DOHH2 (cell line): ENCODE measurements around the gene ZNF346.

Source experiments
- CTCF ChIP-seq: fragments of 200-600 bp; sonication (generic); IDR thresholded peaks from one replicate; pipeline ENCODE4 v1.5.1; 2014; ENCODE audit warnings: antibody characterized with exemption, mild to moderate bottlenecking, low read depth, low read length; ENCODE audit not compliant: poor library complexity, severe bottlenecking
- EZH2phosphoT487 ChIP-seq: fragments of 200-600 bp; sonication (generic); IDR thresholded peaks from 2 replicates; pipeline ENCODE4 v1.6.1; 2017; ENCODE audit warnings: borderline replicate concordance, mild to moderate bottlenecking, antibody characterized with exemption, low read length, moderate library complexity, mixed read lengths

GRCh38 chr5:177015156-177015555, 7.3 kb upstream of the ZNF346 start:
- TF ChIP-seq CTCF: no peak
- no peak for TF ChIP-seq EZH2phosphoT487
